Neuronal stem cell (in vitro differentiated cells): ENCODE data around the gene HECW1.

Experiments used
- DNase-seq: peaks from one replicate; pipeline ENCODE4 v3.0.0-alpha.2; 2013; ENCODE audit warnings: low spot score
- H2AFZ ChIP-seq: one replicate; pipeline ENCODE4 v1.6.1; 2013; ENCODE audit warnings: mild to moderate bottlenecking, low read length, inconsistent platforms
- H2AK5ac ChIP-seq: 2 replicates; pipeline ENCODE4 v1.6.1; 2013; ENCODE audit warnings: low read depth, mild to moderate bottlenecking, inconsistent platforms, low read length, moderate library complexity, mixed read lengths
- H2BK120ac ChIP-seq: 2 replicates; pipeline ENCODE4 v1.6.1; 2013; ENCODE audit warnings: low read depth, mild to moderate bottlenecking, inconsistent platforms, low read length, moderate library complexity, mixed read lengths
- H2BK12ac ChIP-seq: one replicate; pipeline ENCODE4 v1.6.1; 2013; ENCODE audit warnings: low read length, inconsistent platforms
- H2BK15ac ChIP-seq: 2 replicates; pipeline ENCODE4 v1.6.1; 2013; ENCODE audit warnings: mild to moderate bottlenecking, low read length, inconsistent platforms, mixed read lengths
- H2BK5ac ChIP-seq: one replicate; pipeline ENCODE4 v1.6.1; 2013; ENCODE audit warnings: inconsistent platforms, mild to moderate bottlenecking, low read length, moderate library complexity
- H3K14ac ChIP-seq: one replicate; pipeline ENCODE4 v1.6.1; 2013; ENCODE audit warnings: low read length, inconsistent platforms
- H3K18ac ChIP-seq: 2 replicates; pipeline ENCODE4 v1.6.1; 2013; ENCODE audit warnings: low read length, inconsistent platforms
- H3K23ac ChIP-seq: 2 replicates; pipeline ENCODE4 v1.6.1; 2013; ENCODE audit warnings: low read depth, mild to moderate bottlenecking, mixed read lengths, low read length, inconsistent platforms; ENCODE audit not compliant: poor library complexity
- H3K27ac ChIP-seq: replicated peaks from 3 replicates; pipeline ENCODE4 v1.5.1; 2013; ENCODE audit warnings: low read length, inconsistent platforms
- H3K27me3 ChIP-seq, 3 experiments: 2 replicates each; pipeline ENCODE4 v1.6.1; 2013; ENCODE audit warnings: low read length in 3 of 3, mild to moderate bottlenecking in 2 of 3, inconsistent platforms in 1 of 3, low read depth in 1 of 3, mixed read lengths in 1 of 3, moderate library complexity in 1 of 3; ENCODE audit not compliant: control insufficient read depth in 3 of 3, insufficient read depth in 3 of 3
- H3K36me3 ChIP-seq, 2 donors: replicated peaks in 1 of 2; 2 replicates each; pipeline ENCODE4 v1.6.1; 2013; ENCODE audit warnings: low read length in 2 of 2; ENCODE audit not compliant: control insufficient read depth in 2 of 2, insufficient read depth in 2 of 2
- H3K4ac ChIP-seq: 2 replicates; pipeline ENCODE4 v1.6.1; 2013; ENCODE audit warnings: inconsistent platforms, mild to moderate bottlenecking, low read length, moderate library complexity
- H3K4me1 ChIP-seq, 2 donors: 1 replicate in 1 of 2; 2 replicates in 1 of 2; pipeline ENCODE4 v1.6.1; 2013; ENCODE audit warnings: low read length in 2 of 2, low read depth in 1 of 2; ENCODE audit not compliant: control insufficient read depth in 2 of 2, insufficient read depth in 1 of 2
- H3K4me2 ChIP-seq: one replicate; pipeline ENCODE4 v1.6.1; 2013; ENCODE audit warnings: mild to moderate bottlenecking, low read length, inconsistent platforms; ENCODE audit not compliant: insufficient read depth, poor library complexity, severe bottlenecking
- H3K4me3 ChIP-seq, 2 donors: 2 replicates each; pipeline ENCODE4 v1.5.1; 2013; ENCODE audit warnings: low read length in 2 of 2, mild to moderate bottlenecking in 2 of 2, inconsistent platforms in 1 of 2, moderate library complexity in 1 of 2
- H3K79me1 ChIP-seq: one replicate; pipeline ENCODE4 v1.6.1; 2013; ENCODE audit warnings: low read depth, mild to moderate bottlenecking, inconsistent platforms, low read length, moderate library complexity
- H3K9ac ChIP-seq: one replicate; pipeline ENCODE4 v1.6.1; 2013; ENCODE audit warnings: mild to moderate bottlenecking, low read depth, low read length, inconsistent platforms; ENCODE audit not compliant: poor library complexity
- H3K9me3 ChIP-seq, 2 donors: replicated peaks in 1 of 2; 2 replicates each; pipeline versions ENCODE3 to v1.6.1; 2013; ENCODE audit warnings: low read length in 2 of 2, mild to moderate bottlenecking in 2 of 2, inconsistent platforms in 1 of 2, low read depth in 1 of 2, mixed read lengths in 1 of 2, moderate library complexity in 1 of 2; ENCODE audit not compliant: control insufficient read depth in 2 of 2, insufficient read depth in 1 of 2
- H4K8ac ChIP-seq: one replicate; pipeline ENCODE4 v1.6.1; 2013; ENCODE audit warnings: low read depth, mild to moderate bottlenecking, inconsistent platforms, low read length, moderate library complexity
- H4K91ac ChIP-seq: one replicate; pipeline ENCODE4 v1.6.1; 2013; ENCODE audit warnings: low read length, low read depth, mild to moderate bottlenecking, inconsistent platforms; ENCODE audit not compliant: poor library complexity
- WGBS, 2 donors: extraction: QIAGEN DNeasy Blood & Tissue Kit; methylation state at CpG; one replicate each; pipeline ENCODE4 v1.1.7; 2013; ENCODE audit warnings: missing lambda C conversion rate in 2 of 2, mixed read lengths in 1 of 2; ENCODE audit not compliant: insufficient read length in 2 of 2, insufficient replicate concordance in 1 of 2; ENCODE audit errors: extremely low coverage in 2 of 2; 5-methylcytosine and 5-hydroxymethylcytosine counted together

Gene HECW1

DNA sequence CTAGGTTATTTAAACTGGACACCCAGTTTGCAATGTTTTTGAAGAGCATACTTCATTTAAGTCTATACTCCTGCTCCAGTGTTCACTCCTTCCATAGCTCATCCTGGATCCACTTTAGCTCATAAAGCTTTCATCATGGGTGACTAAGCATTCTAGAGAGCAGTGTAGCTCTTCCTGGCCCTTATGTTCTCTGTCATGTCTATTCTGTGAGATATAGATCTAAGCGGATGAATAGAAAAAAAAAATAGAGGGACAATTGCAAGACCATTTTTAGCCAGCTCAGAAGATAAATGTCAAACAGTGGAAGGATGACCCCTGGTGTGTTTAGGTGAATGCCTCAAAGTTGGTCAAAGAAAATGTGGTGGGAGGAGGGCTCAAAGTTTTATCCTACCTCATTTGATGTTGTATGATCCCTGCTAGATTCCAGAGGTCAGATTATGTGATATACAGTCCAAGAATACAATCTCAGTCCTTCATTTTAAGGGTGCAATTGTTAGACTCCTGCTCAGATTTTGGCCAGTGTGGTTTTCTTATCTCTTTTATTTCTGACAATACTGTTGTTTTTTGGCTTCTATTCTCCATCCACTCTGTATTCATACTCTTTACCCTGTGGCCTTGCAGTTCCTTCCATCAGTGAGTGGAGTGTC, 7.5 kb upstream of the HECW1 start:
- no peak overlapping the region for H3K18ac ChIP-seq
- no peak overlapping the region for H2BK5ac ChIP-seq
- no peak overlapping the region for H4K91ac ChIP-seq
- no peak overlapping the region for H4K8ac ChIP-seq
- no peak overlapping the region for H3K23ac ChIP-seq
- H2BK15ac ChIP-seq, result no peak overlapping the region
- DNase-seq, result no peak
- no peak overlapping the region for H2AK5ac ChIP-seq
- H3K4me1 ChIP-seq, result peaks cover 0 to 3% of the 10 kb centered on the region in 2 donors
- H3K9me3 ChIP-seq, result no peaks in the 10 kb centered on the region
- peaks cover 0 to 9% (median 0%) of the 10 kb centered on the region in 3 experiments for H3K27me3 ChIP-seq
- H3K4me3 ChIP-seq, result no peak overlapping the region
- no peak overlapping the region for H2BK12ac ChIP-seq
- H2AFZ ChIP-seq, result no peak overlapping the region
- H3K9ac ChIP-seq, result no peak overlapping the region
- no peaks in the 10 kb centered on the region for H3K79me1 ChIP-seq
- no peak overlapping the region for H3K4ac ChIP-seq
- no peak overlapping the region for H3K14ac ChIP-seq
- H3K27ac ChIP-seq, result no peak overlapping the region
- H3K36me3 ChIP-seq, result no peaks in the 10 kb centered on the region
- WGBS, 2 donors, result no CpG with 5 or more reads among the region's 1 CpG
- no peak overlapping the region for H3K4me2 ChIP-seq
- no peak overlapping the region for H2BK120ac ChIP-seq

DNA sequence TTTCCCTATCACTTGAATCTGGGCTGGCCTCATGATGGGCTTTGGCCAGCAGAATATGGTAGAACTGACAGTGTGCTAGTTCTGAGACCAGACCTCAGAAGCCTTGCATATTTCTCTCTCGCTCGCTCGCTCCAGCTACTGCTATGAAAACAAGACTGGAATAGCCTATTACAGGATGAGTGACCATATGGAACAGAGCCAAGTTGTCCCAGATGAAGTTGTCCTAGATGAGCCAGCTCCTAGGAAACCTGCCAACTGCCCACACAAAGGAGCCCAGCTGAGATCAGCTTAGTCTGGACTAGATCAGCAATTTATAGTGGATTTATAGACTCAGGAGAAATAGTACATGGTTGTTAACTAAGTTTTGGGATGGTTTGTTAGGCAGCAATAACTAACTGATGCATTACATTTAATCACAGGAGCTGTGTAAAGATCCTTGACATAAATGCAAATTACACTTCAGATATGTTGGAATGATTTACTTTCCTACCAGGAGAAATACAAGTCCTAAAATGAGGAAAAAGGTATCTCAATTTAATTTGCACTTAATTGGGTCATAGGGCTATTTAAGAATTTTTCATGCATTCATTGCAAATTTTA, 6.8 kb upstream of the HECW1 start:
- Histone ChIP-seq H3K4me3 (no peak overlapping the region), H2BK12ac (no peak overlapping the region), H3K4me1 (peaks cover 0 to 3% of the 10 kb centered on the region in 2 donors), H3K18ac (no peak overlapping the region), H4K91ac (no peak overlapping the region), H3K4ac (no peak overlapping the region), H2BK15ac (no peak overlapping the region), H2AFZ (no peak overlapping the region), H4K8ac (no peak overlapping the region), H3K9ac (no peak overlapping the region), H3K9me3 (no peaks in the 10 kb centered on the region), H3K23ac (no peak overlapping the region), H3K14ac (no peak overlapping the region), H2BK120ac (no peak overlapping the region), H3K36me3 (no peaks in the 10 kb centered on the region), H3K27me3 (peaks cover 0 to 15% (median 0%) of the 10 kb centered on the region in 3 experiments), H2AK5ac (no peak overlapping the region), H2BK5ac (no peak overlapping the region), H3K4me2 (no peak overlapping the region), H3K27ac (no peak overlapping the region), H3K79me1 (no peaks in the 10 kb centered on the region)
- DNase-seq, result no peak
- no CpG with 5 or more reads among the region's 3 CpGs for WGBS, 2 donors

DNA sequence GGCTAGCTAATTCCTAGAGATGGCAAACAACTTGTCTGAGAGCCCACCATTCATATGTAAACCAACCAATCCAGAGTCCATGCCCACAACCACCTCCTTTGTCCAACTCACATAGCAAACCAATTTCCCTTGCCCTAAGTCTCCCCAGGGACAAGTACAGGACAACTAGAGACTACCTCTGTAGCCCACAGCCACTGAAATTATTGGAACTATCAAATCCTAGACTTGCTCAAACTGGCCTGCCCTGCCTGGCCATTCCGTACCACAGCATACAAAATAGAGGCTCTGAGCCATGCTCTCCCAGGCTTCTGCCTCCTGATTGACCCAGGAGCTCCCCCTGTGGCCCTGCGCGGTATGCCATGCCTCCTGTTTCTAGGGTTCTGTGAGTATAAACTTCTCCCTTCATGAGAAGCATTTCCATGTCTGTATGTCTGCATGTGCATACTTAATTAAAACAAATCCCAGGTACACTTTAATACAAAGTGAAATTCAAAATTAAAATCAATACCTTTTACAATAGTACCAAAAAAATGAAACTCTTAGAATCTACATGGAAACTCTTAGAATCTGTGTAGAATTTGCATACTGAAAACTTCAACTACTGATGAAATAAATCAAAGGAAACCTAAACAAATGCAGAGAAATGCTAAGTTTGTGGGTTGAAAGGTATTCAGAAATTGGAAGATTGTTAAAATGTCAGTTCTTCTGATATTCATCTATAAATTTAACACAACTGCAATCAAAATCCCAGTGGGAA, 4.0 kb upstream of the HECW1 start:
- H3K27ac ChIP-seq, result no peak overlapping the region

More for the DNA sequence above, 4.0 kb upstream of the HECW1 start:
- Histone ChIP-seq H3K4ac (no peak overlapping the region), H4K8ac (no peak overlapping the region), H3K4me2 (no peak overlapping the region), H3K9me3 (no peaks in the 10 kb centered on the region), H2AK5ac (no peak overlapping the region), H3K23ac (no peak overlapping the region), H4K91ac (no peak overlapping the region), H3K9ac (no peak overlapping the region), H2BK120ac (no peak overlapping the region), H3K36me3 (no peaks in the 10 kb centered on the region), H3K14ac (no peak overlapping the region), H3K27me3 (peaks cover 2 to 44% (median 14%) of the 10 kb centered on the region in 3 experiments), H3K4me3 (no peak overlapping the region), H3K18ac (peak overlapping the region; percentile 89), H3K79me1 (no peaks in the 10 kb centered on the region), H2AFZ (peak overlapping the region; percentile 78), H2BK5ac (no peak overlapping the region), H3K4me1 (peaks cover 0 to 10% of the 10 kb centered on the region in 2 donors), H2BK12ac (no peak overlapping the region), H2BK15ac (no peak overlapping the region)
- WGBS, 2 donors, result no CpG with 5 or more reads among the region's 3 CpGs
- DNase-seq, result peak; percentile 64
